ENCODE results near the gene TYK2. TPM values are rescaled to one million over a fixed set of nuclear protein-coding genes. Genes with fewer than 3 reads are reported as not detected.

TYK2 gene
- total RNA-seq, 1 experiment from 2014 or later, result 26.5 TPM

- in situ Hi-C loops (cut with HindIII; ENCODE audit: low pct_unique_long_range_greater_than_20kb, low sequenced_read_pairs), result no loop called here
- DNase-seq (ENCODE audit: low read depth, low spot score), result no peak
Observed at GRCh38 chr19:10328558-10329429, 51.6 kb downstream of the TYK2 start.

- no peak for DNase-seq (ENCODE audit: low read depth, low spot score)
- in situ Hi-C loops (cut with HindIII; ENCODE audit: low pct_unique_long_range_greater_than_20kb, low sequenced_read_pairs), result no loop called here
Observed at GRCh38 chr19:10327793-10328192, 52.6 kb downstream of the TYK2 start.

- in situ Hi-C loops (cut with HindIII; ENCODE audit: low pct_unique_long_range_greater_than_20kb, low sequenced_read_pairs), result no loop called here
- no peak for DNase-seq (ENCODE audit: low read depth, low spot score)
Observed at GRCh38 chr19:10325732-10326131, 54.6 kb downstream of the TYK2 start.

- no peak for DNase-seq (ENCODE audit: low read depth, low spot score)
- in situ Hi-C loops (cut with HindIII; ENCODE audit: low pct_unique_long_range_greater_than_20kb, low sequenced_read_pairs), result no loop called here
Observed at GRCh38 chr19:10321874-10322835, 58.2 kb downstream of the TYK2 start.

GRCh38 chr19:10321417-10321797 is 59.0 kb downstream of the TYK2 start:
- in situ Hi-C loops (cut with HindIII; ENCODE audit: low pct_unique_long_range_greater_than_20kb, low sequenced_read_pairs), result no loop called here
- no peak for DNase-seq (ENCODE audit: low read depth, low spot score)

GRCh38 chr19:10320602-10321416 is 59.6 kb downstream of the TYK2 start:
- no peak for DNase-seq (ENCODE audit: low read depth, low spot score)
- in situ Hi-C loops (cut with HindIII; ENCODE audit: low pct_unique_long_range_greater_than_20kb, low sequenced_read_pairs), result no loop called here

- in situ Hi-C loops (cut with HindIII; ENCODE audit: low pct_unique_long_range_greater_than_20kb, low sequenced_read_pairs), result no loop called here
- DNase-seq (ENCODE audit: low read depth, low spot score), result no peak
Observed at GRCh38 chr19:10318807-10319682, 61.3 kb downstream of the TYK2 start.

- in situ Hi-C loops (cut with HindIII; ENCODE audit: low pct_unique_long_range_greater_than_20kb, low sequenced_read_pairs), result no loop called here
- DNase-seq (ENCODE audit: low read depth, low spot score), result no peak
Observed at GRCh38 chr19:10317857-10318462, 62.4 kb downstream of the TYK2 start.

- no peak for DNase-seq (ENCODE audit: low read depth, low spot score)
- in situ Hi-C loops (cut with HindIII; ENCODE audit: low pct_unique_long_range_greater_than_20kb, low sequenced_read_pairs), result no loop called here
Observed at GRCh38 chr19:10317045-10317856, 63.1 kb downstream of the TYK2 start.

GRCh38 chr19:10316229-10317044 is 63.9 kb downstream of the TYK2 start:
- no peak for DNase-seq (ENCODE audit: low read depth, low spot score)
- in situ Hi-C loops (cut with HindIII; ENCODE audit: low pct_unique_long_range_greater_than_20kb, low sequenced_read_pairs), result no loop called here

- in situ Hi-C loops (cut with HindIII; ENCODE audit: low pct_unique_long_range_greater_than_20kb, low sequenced_read_pairs), result no loop called here
- peak; percentile 79 for DNase-seq (ENCODE audit: low read depth, low spot score)
Observed at GRCh38 chr19:10315335-10316214, 64.8 kb downstream of the TYK2 start, which contains the start of gene FDX2. Gene FDX2 (minus strand): TSS chr19:10316015. CDS start chr19:10315996, 19 bp downstream.

GRCh38 chr19:10309423-10309822 is 70.9 kb downstream of the TYK2 start, which contains the start of gene ZGLP1:
Gene ZGLP1 (minus strand): TSS chr19:10309815.
- DNase-seq (ENCODE audit: low read depth, low spot score), result no peak
- in situ Hi-C loops (cut with HindIII; ENCODE audit: low pct_unique_long_range_greater_than_20kb, low sequenced_read_pairs), result no loop called here

GRCh38 chr19:10306327-10306726 is 74.0 kb downstream of the TYK2 start:
- DNase-seq (ENCODE audit: low read depth, low spot score), result no peak

More at GRCh38 chr19:10306327-10306726, 74.0 kb downstream of the TYK2 start:
- in situ Hi-C loops (cut with HindIII; ENCODE audit: low pct_unique_long_range_greater_than_20kb, low sequenced_read_pairs), result no loop called here
